Activated B cell treated with CpG ODN at 0.5 μM for 24 hours (primary cell): ENCODE measurements around the gene KIF2C. TPM values are rescaled to one million over a fixed set of nuclear protein-coding genes. Genes with fewer than 3 reads are reported as not detected.
"Not testable (repeated sequence)": the region's sequence is repeated elsewhere in the genome, so short reads cannot be mapped to it uniquely, and the experiment has no call there.

ENCODE experiments used
- ATAC-seq: fragments of 200-7000 bp; cut with Tn5 transposase; one replicate; pipeline ENCODE4 v1.10.0; 2021; ENCODE audit warnings: low read depth, mild to moderate bottlenecking, moderate library complexity
- CTCF ChIA-PET: fragments of 350-600 bp; sonication (Branson Sonifier 250); formaldehyde crosslinking; loops from one replicate; lab custom pipeline; 2021; ENCODE audit warnings: antibody characterized with exemption; lab: Charles Lee
- POLR2A ChIA-PET: fragments of 350-600 bp; sonication (Branson Sonifier 250); formaldehyde crosslinking; loops from one replicate; lab custom pipeline; 2021; ENCODE audit warnings: antibody characterized with exemption; lab: Charles Lee
- DNase-seq: peaks from one replicate; pipeline ENCODE4 v3.0.0; 2022
- H3K27ac Mint-ChIP-seq: one replicate; pipeline ENCODE4 v1.8.0; 2020; ENCODE audit warnings: mixed read lengths
- H3K27me3 Mint-ChIP-seq: one replicate; pipeline ENCODE4 v1.8.0; 2021; ENCODE audit warnings: mixed read lengths
- H3K36me3 Mint-ChIP-seq: one replicate; pipeline ENCODE4 v1.8.0; 2021; ENCODE audit warnings: low read depth, mixed read lengths
- H3K4me1 Mint-ChIP-seq: one replicate; pipeline ENCODE4 v1.8.0; 2021; ENCODE audit warnings: mixed read lengths
- H3K4me3 Mint-ChIP-seq: one replicate; pipeline ENCODE4 v1.8.0; 2020; ENCODE audit warnings: mild to moderate bottlenecking, mixed read lengths
- H3K9me3 Mint-ChIP-seq: one replicate; pipeline ENCODE4 v1.8.0; 2020; ENCODE audit warnings: mixed read lengths
- intact Hi-C: fragments of 100-400 bp; cut with micrococcal nuclease; formaldehyde crosslinking; loops from one replicate; pipeline ENCODE4 v1.15.1; 2024
- total RNA-seq: library from RNA; stranded (reverse); gene quantifications from 2 replicates; pipeline ENCODE4 v1.2.3, GENCODE V29; 2022
- TF ChIP-seq, protein P1 (sequence below): fragments of 200-600 bp; IDR thresholded peaks from one replicate; pipeline ENCODE4 v1.8.0; 2022; ENCODE audit warnings: antibody characterized with exemption, mild to moderate bottlenecking

Gene KIF2C
- total RNA-seq, 1 donor from 2014 or later: 1.00 TPM

DNA sequence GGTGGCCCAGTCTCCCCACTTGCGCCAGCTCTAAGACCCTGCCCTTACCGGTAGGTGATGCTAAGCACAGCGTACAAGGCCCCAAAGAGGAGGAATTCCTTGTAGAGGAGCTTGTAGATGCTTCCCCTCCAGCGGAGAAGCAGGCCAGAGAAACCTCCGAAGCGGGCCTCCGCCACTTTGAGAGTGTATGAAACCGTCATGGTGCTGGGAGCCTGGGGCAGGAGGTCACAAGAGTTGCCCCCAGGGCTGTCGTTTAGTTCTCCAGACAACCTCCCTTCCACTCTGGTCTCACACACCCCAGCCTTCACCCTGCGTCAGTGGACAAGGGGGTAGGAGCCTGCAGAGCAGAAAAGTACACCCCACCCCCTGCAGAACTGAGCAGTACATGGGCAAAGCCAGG lies 47.9 kb downstream of the KIF2C start:
- CTCF ChIA-PET: interaction anchor here (0.9 to 3.6 kb wide), 6 partner anchors 22 to 224 kb away, joined by 3 to 13 read pairs (median 5); partner anchors contain the start of genes HECTD3 and UROD
- intact Hi-C loops: loop anchor here (2.0 to 10.0 kb wide), 5 partner anchors 55 to 900 kb away; partner anchors contain the start of genes EIF2B3, GPBP1L1, PTCH2 and TMEM69
- peaks cover 2% of the 10 kb centered on the region for H3K36me3 Mint-ChIP-seq
- no peaks in the 10 kb centered on the region for H3K27me3 Mint-ChIP-seq
- POLR2A ChIA-PET: interaction anchor here (0.5 to 9.4 kb wide), 13 partner anchors 8 to 734 kb away, joined by 3 to 113 read pairs (median 6); partner anchors contain the start of genes EIF2B3, HECTD3, PRDX1 and RNU5D-1
- peaks cover 32% of the 10 kb centered on the region for H3K4me1 Mint-ChIP-seq
- ATAC-seq (no peak), DNase-seq (no peak)
- TF ChIP-seq, protein P1, sequence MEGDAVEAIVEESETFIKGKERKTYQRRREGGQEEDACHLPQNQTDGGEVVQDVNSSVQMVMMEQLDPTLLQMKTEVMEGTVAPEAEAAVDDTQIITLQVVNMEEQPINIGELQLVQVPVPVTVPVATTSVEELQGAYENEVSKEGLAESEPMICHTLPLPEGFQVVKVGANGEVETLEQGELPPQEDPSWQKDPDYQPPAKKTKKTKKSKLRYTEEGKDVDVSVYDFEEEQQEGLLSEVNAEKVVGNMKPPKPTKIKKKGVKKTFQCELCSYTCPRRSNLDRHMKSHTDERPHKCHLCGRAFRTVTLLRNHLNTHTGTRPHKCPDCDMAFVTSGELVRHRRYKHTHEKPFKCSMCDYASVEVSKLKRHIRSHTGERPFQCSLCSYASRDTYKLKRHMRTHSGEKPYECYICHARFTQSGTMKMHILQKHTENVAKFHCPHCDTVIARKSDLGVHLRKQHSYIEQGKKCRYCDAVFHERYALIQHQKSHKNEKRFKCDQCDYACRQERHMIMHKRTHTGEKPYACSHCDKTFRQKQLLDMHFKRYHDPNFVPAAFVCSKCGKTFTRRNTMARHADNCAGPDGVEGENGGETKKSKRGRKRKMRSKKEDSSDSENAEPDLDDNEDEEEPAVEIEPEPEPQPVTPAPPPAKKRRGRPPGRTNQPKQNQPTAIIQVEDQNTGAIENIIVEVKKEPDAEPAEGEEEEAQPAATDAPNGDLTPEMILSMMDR: no peak
- H3K4me3 Mint-ChIP-seq: no peak overlapping the region
- H3K9me3 Mint-ChIP-seq: no peaks in the 10 kb centered on the region
- no peak overlapping the region for H3K27ac Mint-ChIP-seq

DNA sequence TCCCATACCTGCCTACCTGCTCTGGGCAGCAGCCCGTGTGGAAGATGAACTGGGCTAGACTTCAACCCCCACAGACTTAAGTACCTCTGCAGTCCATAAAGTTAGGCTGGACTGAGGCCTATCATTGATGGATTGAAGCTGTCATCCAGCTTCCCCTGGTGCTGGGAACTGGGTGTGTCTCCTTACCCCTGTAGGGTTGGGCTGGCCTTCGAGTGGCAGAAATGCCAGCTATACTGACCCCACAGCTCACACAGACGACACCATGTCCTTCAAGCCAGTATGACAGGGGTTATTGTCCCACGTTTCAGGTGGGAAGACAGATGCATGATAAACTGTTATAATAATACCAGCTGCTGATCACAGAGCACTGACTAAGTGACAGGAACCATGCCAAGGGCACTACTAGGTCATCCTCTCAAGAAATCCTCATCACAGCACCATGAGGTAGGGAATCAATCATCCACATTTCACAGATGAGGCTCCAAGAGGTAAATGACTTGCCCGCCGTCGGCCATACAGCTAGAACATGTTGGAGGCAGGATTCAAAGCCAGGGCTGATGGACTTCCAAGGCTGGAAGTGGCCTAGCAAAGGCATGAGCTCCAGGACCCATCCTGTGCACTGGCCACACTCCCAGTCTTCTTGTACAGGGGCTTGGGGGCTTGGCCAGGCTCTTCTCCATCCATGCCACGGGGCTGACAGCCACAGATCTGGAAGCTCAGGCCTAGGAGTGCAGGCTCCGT lies 48.7 kb downstream of the KIF2C start, which contains the start of gene BEST4:
Gene BEST4, minus strand, starts transcription at position 51 of the 741 bp plus-strand sequence. CDS start 465 bp downstream, outside the sequence.
- ChIA-PET POLR2A (interaction anchor here (0.8 to 9.4 kb wide), 9 partner anchors 9 to 733 kb away, joined by 3 to 113 read pairs (median 6); partner anchors contain the start of genes PLK3, PRDX1, RNU5D-1 and RPS8), CTCF (interaction anchor here (0.9 to 3.6 kb wide), 5 partner anchors 21 to 226 kb away, joined by 3 to 13 read pairs (median 3); no protein-coding TSS in a partner anchor)
- no peak within 1 kb of the TSS for H3K4me3 Mint-ChIP-seq
- TF ChIP-seq, protein P1: no peak
- DNase-seq: no peak
- peak within 1 kb of the TSS; percentile 59 for H3K27ac Mint-ChIP-seq
- H3K4me1 Mint-ChIP-seq: peaks cover 29% of the 10 kb centered on the region
- H3K27me3 Mint-ChIP-seq: no peaks in the 10 kb centered on the region
- intact Hi-C loops: loop anchor here (5.0 to 10.0 kb wide), 3 partner anchors 199 to 899 kb away; partner anchors contain the start of genes EIF2B3, GPBP1L1, TMEM69 and ZSWIM5
- H3K9me3 Mint-ChIP-seq: no peaks in the 10 kb centered on the region
- ATAC-seq: no peak
- H3K36me3 Mint-ChIP-seq: no peaks in the 10 kb centered on the region

DNA sequence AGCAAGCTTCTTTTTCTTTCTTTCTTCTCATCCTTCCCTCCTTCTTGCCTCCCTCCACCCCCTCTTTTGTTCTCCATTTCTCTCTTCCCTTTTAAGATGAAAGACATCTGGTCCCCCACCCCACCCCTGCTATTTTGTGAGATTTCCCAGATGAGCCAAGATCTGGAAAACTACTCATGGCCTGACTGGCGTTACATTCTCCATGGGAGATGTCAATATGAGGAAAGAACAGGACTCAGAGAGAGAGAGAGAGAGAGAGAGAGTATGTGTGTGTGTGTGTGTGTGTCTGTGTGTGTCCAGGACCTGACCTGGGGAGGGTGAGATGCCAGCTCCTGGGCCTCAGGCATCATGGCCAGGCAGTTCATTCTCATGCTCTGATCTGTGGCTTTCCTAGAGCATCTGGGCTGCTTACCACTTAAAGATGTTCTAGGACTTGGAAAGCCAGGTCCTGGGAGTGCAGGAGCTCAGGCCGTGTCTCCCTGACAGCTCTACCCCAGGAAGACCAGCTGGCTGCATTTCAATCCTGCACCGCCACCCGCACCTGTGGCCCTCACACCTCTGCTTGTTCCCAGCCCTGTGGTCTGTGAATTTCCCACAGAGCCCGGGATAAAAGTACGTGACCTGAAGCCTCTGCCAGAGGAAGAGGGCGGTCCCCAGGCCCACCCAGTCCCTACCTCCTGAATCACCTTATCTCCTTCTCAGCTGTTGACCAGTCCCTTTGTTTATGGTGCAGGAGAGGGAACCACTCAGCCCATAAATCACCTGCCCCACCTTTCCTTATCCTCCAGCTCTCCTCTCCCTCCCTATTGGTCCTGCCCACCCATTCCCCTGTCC lies 51.5 kb downstream of the KIF2C start:
- peaks cover 5% of the 10 kb centered on the region for H3K4me1 Mint-ChIP-seq
- no peak overlapping the region for H3K4me3 Mint-ChIP-seq
- H3K9me3 Mint-ChIP-seq: no peaks in the 10 kb centered on the region
- TF ChIP-seq, protein P1: no peak
- CTCF ChIA-PET: interaction anchor here (1.0 kb wide), 1 partner anchor 28 kb away, joined by 3 read pairs; no protein-coding TSS in a partner anchor
- no peaks in the 10 kb centered on the region for H3K36me3 Mint-ChIP-seq
- ATAC-seq (no peak), DNase-seq (no peak)
- no peak overlapping the region for H3K27ac Mint-ChIP-seq
- H3K27me3 Mint-ChIP-seq: no peaks in the 10 kb centered on the region
- intact Hi-C loops: no loop called here
- POLR2A ChIA-PET: interaction anchor here (0.6 to 9.4 kb wide), 10 partner anchors 9 to 70 kb away, joined by 3 to 113 read pairs (median 6); partner anchors contain the start of genes PLK3, RNU5D-1 and RPS8

DNA sequence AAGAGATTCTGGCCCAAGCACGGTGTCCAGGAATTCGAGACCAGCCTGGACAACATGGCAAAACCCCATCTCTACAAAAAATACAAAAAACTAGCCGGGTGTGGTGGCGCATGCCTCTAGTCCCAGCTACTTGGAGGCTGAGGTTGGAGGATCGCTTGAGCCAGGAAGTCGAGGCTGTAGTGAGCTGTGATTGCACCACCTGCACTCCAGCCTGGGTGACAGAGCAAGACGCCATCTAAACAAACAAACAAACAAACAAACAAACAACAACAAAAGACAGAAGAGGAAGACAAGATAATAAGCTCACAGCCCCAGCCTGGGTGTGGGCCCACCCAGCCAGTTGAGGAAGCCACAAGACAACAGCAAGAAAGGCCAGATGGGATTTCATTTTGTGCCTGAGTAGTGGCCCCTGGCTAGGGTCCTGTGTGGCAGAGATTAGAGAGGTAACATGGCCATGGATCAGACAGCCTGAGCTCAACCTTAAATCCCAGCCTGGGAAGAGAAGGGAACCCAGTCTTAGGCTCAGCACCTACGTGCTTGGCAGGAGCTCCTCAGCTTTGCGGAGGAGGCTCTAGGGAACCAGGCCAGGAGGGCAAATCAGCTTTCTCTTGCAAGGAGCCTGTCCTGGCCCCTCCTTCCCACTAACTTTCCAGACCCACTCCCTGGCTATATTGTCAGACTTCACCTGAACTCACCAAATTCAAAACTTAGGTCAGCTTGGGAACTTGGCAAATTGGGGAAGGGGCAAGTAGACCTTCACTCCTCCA lies 53.3 kb downstream of the KIF2C start:
- TF ChIP-seq, protein P1: no peak
- no peaks in the 10 kb centered on the region for H3K36me3 Mint-ChIP-seq
- ChIA-PET POLR2A (interaction anchor here (0.7 to 2.8 kb wide), 13 partner anchors 8 to 546 kb away, joined by 3 to 32 read pairs (median 5); partner anchors contain the start of genes BTBD19, DYNLT4, HECTD3 and RNU5D-1), CTCF (interaction anchor here (0.8 to 1.8 kb wide), 9 partner anchors 8 to 507 kb away, joined by 3 to 7 read pairs (median 4); partner anchors contain the start of genes BTBD19 and UROD)
- no peaks in the 10 kb centered on the region for H3K27me3 Mint-ChIP-seq
- H3K4me1 Mint-ChIP-seq: no peaks in the 10 kb centered on the region
- no peak overlapping the region for H3K27ac Mint-ChIP-seq
- DNase-seq (no peak), ATAC-seq (no peak)
- no peak overlapping the region for H3K4me3 Mint-ChIP-seq
- intact Hi-C loops: no loop called here
- H3K9me3 Mint-ChIP-seq: no peaks in the 10 kb centered on the region

DNA sequence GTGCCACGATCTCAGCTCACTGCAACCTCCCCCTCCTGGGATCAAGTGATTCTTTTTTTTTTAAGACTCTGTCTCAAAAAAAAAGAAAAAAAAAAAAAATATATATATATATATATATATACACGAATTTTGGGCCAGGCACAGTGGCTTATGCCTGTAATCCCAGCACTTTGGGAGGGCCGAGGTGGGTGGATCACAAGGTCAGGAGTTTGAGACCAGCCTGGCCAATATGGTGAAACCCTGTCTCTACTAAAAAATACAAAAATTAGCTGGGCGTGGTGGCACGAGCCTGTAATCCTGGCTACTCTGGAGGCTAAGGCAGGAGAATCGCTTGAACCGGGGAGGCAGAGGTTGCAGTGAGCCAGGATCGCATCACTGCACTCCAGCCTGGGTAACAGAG lies 58.2 kb downstream of the KIF2C start:
- DNase-seq, intact Hi-C loops, H3K4me3 Mint-ChIP-seq, H3K9me3 Mint-ChIP-seq, H3K27me3 Mint-ChIP-seq, ATAC-seq: not testable (repeated sequence)
- Mint-ChIP-seq H3K27ac (peak overlapping the region; percentile 59), H3K4me1 (peaks cover 28% of the 10 kb centered on the region), H3K36me3 (peaks cover 17% of the 10 kb centered on the region)
- ChIA-PET POLR2A (interaction anchor here (0.7 to 8.7 kb wide), 5 partner anchors 14 to 213 kb away, joined by 3 to 339 read pairs (median 54); partner anchors contain the start of genes BTBD19, HECTD3 and UROD), CTCF (interaction anchor here (1.1 to 1.5 kb wide), 2 partner anchors 8 to 217 kb away, joined by 3 to 6 read pairs; no protein-coding TSS in a partner anchor)
